GM12891 (cell line): ENCODE results near the gene ASTN2.

Experiments
- DNase-seq: peaks from one replicate; pipeline ENCODE4 v3.0.0; 2011; ENCODE audit warnings: low spot score; ENCODE audit not compliant: insufficient read length
- FAIRE-seq: peaks from 2 replicates; lab custom pipeline; 2011; peaks lifted over from hg19 to GRCh38; lab: Jason Lieb, UNC
- PAX5 ChIP-seq: IDR thresholded peaks from 2 replicates; pipeline ENCODE4 v1.6.1; 2011; ENCODE audit warnings: low read length, moderate library complexity, mild to moderate bottlenecking; ENCODE audit not compliant: insufficient read depth, severe bottlenecking
- POLR2A ChIP-seq: IDR thresholded peaks from 2 replicates; pipeline ENCODE4 v1.6.1; 2011; ENCODE audit warnings: low read depth, low read length, control low read depth
- POLR2AphosphoS5 ChIP-seq: IDR thresholded peaks from 2 replicates; pipeline ENCODE4 v1.6.1; 2011; ENCODE audit warnings: low read depth, low read length, control low read depth
- POU2F2 ChIP-seq: IDR thresholded peaks from 2 replicates; pipeline ENCODE4 v1.6.1; 2011; ENCODE audit warnings: low read depth, mild to moderate bottlenecking, control low read depth, low read length, moderate library complexity
- SPI1 ChIP-seq: IDR thresholded peaks from 2 replicates; pipeline ENCODE4 v1.6.1; 2011; ENCODE audit warnings: low read depth, low read length, control low read depth
- TAF1 ChIP-seq: IDR thresholded peaks from 2 replicates; pipeline ENCODE4 v1.6.1; 2011; ENCODE audit warnings: low read depth, low read length, control low read depth

Gene ASTN2

GRCh38 chr9:116497095-116497890 is 917.6 kb downstream of the ASTN2 start:
- no peak for FAIRE-seq
- no peak for DNase-seq
- TF ChIP-seq PAX5 (no peak), SPI1 (no peak), POLR2AphosphoS5 (no peak), POU2F2 (no peak), TAF1 (no peak), POLR2A (no peak)

- FAIRE-seq (no peak), DNase-seq (no peak)
- TF ChIP-seq POU2F2, result no peak
- TF ChIP-seq TAF1, result no peak
- no peak for TF ChIP-seq POLR2AphosphoS5
- TF ChIP-seq POLR2A, result no peak
- TF ChIP-seq SPI1, result no peak
Measured at GRCh38 chr9:116496167-116496566, 918.7 kb downstream of the ASTN2 start.

- FAIRE-seq (no peak), DNase-seq (no peak)
- TF ChIP-seq POLR2A, result no peak
- TF ChIP-seq TAF1, result no peak
- TF ChIP-seq POU2F2, result no peak
- no peak for TF ChIP-seq POLR2AphosphoS5
- TF ChIP-seq SPI1, result no peak
- TF ChIP-seq PAX5, result no peak
Measured at GRCh38 chr9:116495725-116496124, 919.1 kb downstream of the ASTN2 start.

GRCh38 chr9:116494815-116495634 is 919.8 kb downstream of the ASTN2 start:
- DNase-seq (no peak), FAIRE-seq (no peak)
- TF ChIP-seq POLR2AphosphoS5 (no peak), TAF1 (no peak), POU2F2 (no peak), SPI1 (no peak), PAX5 (no peak), POLR2A (no peak)

GRCh38 chr9:116493183-116493860 is 921.5 kb downstream of the ASTN2 start:
- FAIRE-seq (no peak), DNase-seq (no peak)
- TF ChIP-seq POLR2A, result no peak
- no peak for TF ChIP-seq SPI1
- TF ChIP-seq TAF1, result no peak
- TF ChIP-seq POLR2AphosphoS5, result no peak
- no peak for TF ChIP-seq PAX5
- TF ChIP-seq POU2F2, result no peak

- no peak for FAIRE-seq
- TF ChIP-seq POU2F2 (no peak), TAF1 (no peak), SPI1 (no peak), POLR2AphosphoS5 (no peak), PAX5 (no peak), POLR2A (no peak)
Measured at GRCh38 chr9:116491659-116492058, 923.2 kb downstream of the ASTN2 start.

GRCh38 chr9:116491219-116491618 is 923.6 kb downstream of the ASTN2 start:
- no peak for TF ChIP-seq POLR2AphosphoS5
- TF ChIP-seq PAX5, result no peak
- no peak for TF ChIP-seq SPI1
- TF ChIP-seq POLR2A, result no peak
- no peak for TF ChIP-seq TAF1
- TF ChIP-seq POU2F2, result no peak
- no peak for DNase-seq
- FAIRE-seq, result no peak

More at GRCh38 chr9:116491659-116492058, 923.2 kb downstream of the ASTN2 start:
- DNase-seq, result no peak

- TF ChIP-seq PAX5 (no peak), SPI1 (no peak), TAF1 (no peak)
- no peak for FAIRE-seq
- DNase-seq, result no peak
Measured at GRCh38 chr9:116490321-116490720, 924.5 kb downstream of the ASTN2 start.

GRCh38 chr9:116488373-116488772 is 926.5 kb downstream of the ASTN2 start:
- TF ChIP-seq SPI1, result no peak
- TF ChIP-seq POU2F2, result no peak
- no peak for TF ChIP-seq POLR2AphosphoS5
- TF ChIP-seq TAF1, result no peak
- no peak for TF ChIP-seq POLR2A
- FAIRE-seq, result no peak
- no peak for DNase-seq

GRCh38 chr9:116484492-116485061 is 930.3 kb downstream of the ASTN2 start:
- TF ChIP-seq TAF1, result no peak
- TF ChIP-seq SPI1, result no peak
- TF ChIP-seq PAX5, result no peak
- no peak for TF ChIP-seq POLR2A
- TF ChIP-seq POU2F2, result no peak
- TF ChIP-seq POLR2AphosphoS5, result no peak

More at GRCh38 chr9:116484492-116485061, 930.3 kb downstream of the ASTN2 start:
- DNase-seq (no peak), FAIRE-seq (no peak)
